Upper lobe of right lung (tissue), 1 donor: Measurements from ENCODE around the gene BPHL. TPM values are rescaled to one million over a fixed set of nuclear protein-coding genes. Genes with fewer than 3 reads are reported as not detected.
A peak's percentile ranks its signal among the peaks of the same experiment; 100 is the strongest.
"Not testable (repeated sequence)": the region's sequence is repeated elsewhere in the genome, so short reads cannot be mapped to it uniquely, and the experiment has no call there.

Experiments
- ATAC-seq: fragments of 200-7000 bp; cut with Tn5 transposase; one replicate; pipeline ENCODE4 v1.9.1; 2020; ENCODE audit warnings: mild to moderate bottlenecking, moderate library complexity
- DNase-seq: peaks from one replicate; pipeline ENCODE4 v3.0.0-alpha.2; 2020
- H3K27ac ChIP-seq: fragments of 200-600 bp; one replicate; pipeline ENCODE4 v1.8.0; 2022
- H3K27me3 ChIP-seq: fragments of 200-600 bp; one replicate; pipeline ENCODE4 v1.8.0; 2022; ENCODE audit warnings: mild to moderate bottlenecking
- H3K36me3 ChIP-seq: fragments of 200-600 bp; one replicate; pipeline ENCODE4 v1.8.0; 2022
- H3K4me1 ChIP-seq: fragments of 200-600 bp; one replicate; pipeline ENCODE4 v1.8.0; 2022
- H3K4me3 ChIP-seq: fragments of 200-600 bp; one replicate; pipeline ENCODE4 v1.8.0; 2022; ENCODE audit warnings: mild to moderate bottlenecking
- H3K9me3 ChIP-seq: fragments of 200-600 bp; one replicate; pipeline ENCODE4 v1.8.0; 2022
- intact Hi-C: fragments of 100-400 bp; cut with DNase I; formaldehyde crosslinking; loops from one replicate; pipeline ENCODE4 v1.11.0; 2022
- total RNA-seq: library from RNA; stranded (reverse); fragmentation: NEBNext Ultra II Directional; extraction: Animal tissue kit (Norgen Biotek cat#: 25700); gene quantifications from one replicate; pipeline ENCODE4 v1.2.1, GENCODE V29; 2021
- TF ChIP-seq, protein P1 (sequence below): fragments of 200-600 bp; IDR thresholded peaks from one replicate; pipeline ENCODE4 v1.8.0; 2022; ENCODE audit warnings: antibody characterized with exemption
- donor health status: DM: no; HTN: yes; CAD: no; lungs with severe emphysema.

Gene BPHL
- total RNA-seq, 1 donor from 2014 or later = 7.6 TPM

DNA sequence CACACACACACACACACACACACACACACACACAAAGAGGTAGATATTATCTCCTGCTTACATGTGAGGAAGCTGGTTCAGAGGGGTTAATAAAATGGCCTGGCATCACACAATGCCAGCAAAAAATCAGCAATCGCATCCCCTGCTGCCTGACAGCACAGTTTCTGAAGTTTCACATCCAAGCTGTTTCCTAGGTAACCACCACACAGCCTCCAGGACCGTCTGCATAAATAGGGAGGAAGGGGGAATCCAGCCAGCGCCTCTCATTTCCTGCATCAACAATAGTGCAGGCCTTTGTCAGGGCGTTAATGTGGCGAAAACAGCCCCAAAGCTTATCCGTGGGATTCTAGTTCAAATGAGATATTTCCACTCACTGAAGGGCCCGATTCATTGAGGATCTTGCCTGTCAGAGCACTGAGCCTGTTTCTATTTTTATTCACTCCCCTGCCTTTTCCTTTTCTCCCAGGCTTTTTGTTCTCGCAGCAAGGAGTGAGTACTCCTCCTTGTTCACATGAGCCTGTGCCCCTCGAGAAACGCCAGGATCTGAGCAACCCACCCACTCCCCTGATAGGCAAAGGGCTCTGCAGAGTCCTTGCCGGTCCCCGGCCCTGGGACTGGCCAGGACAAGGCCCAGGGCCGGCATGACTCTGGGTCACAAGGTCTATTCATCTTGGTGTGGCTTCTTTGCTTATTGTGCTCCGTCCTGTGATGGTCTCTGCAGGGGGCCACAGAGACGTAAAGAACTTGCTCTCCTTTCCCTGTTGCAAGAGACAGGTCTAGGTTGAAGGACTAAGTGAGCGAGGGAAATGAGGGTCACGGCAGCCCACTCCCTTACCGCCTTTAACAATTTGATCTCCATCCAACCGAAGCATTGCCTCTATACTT is 76.3 kb downstream of the BPHL start:
- no peaks in the 10 kb centered on the region for H3K9me3 ChIP-seq
- no peak for ATAC-seq
- TF ChIP-seq, protein P1, sequence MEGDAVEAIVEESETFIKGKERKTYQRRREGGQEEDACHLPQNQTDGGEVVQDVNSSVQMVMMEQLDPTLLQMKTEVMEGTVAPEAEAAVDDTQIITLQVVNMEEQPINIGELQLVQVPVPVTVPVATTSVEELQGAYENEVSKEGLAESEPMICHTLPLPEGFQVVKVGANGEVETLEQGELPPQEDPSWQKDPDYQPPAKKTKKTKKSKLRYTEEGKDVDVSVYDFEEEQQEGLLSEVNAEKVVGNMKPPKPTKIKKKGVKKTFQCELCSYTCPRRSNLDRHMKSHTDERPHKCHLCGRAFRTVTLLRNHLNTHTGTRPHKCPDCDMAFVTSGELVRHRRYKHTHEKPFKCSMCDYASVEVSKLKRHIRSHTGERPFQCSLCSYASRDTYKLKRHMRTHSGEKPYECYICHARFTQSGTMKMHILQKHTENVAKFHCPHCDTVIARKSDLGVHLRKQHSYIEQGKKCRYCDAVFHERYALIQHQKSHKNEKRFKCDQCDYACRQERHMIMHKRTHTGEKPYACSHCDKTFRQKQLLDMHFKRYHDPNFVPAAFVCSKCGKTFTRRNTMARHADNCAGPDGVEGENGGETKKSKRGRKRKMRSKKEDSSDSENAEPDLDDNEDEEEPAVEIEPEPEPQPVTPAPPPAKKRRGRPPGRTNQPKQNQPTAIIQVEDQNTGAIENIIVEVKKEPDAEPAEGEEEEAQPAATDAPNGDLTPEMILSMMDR = no peak
- no peak overlapping the region for H3K4me3 ChIP-seq
- no peak overlapping the region for H3K27ac ChIP-seq
- intact Hi-C loops = no loop called here
- no peaks in the 10 kb centered on the region for H3K27me3 ChIP-seq
- H3K4me1 ChIP-seq = no peaks in the 10 kb centered on the region
- DNase-seq = no peak
- H3K36me3 ChIP-seq = no peaks in the 10 kb centered on the region

DNA sequence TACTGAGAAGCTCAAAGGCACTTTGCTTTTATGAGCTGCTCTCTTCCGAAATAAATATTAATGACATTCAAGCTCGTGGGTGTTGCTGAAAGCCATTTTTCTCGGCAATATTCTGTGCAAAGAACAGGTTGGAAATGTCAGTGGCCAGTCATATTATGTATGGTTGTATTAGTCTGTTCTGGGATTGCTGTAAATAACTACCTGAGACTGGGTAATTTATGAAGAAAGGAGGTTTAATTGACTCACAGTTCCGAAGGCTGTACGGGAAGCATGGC is 76.8 kb downstream of the BPHL start:
- Histone ChIP-seq H3K27ac (no peak overlapping the region), H3K9me3 (no peaks in the 10 kb centered on the region), H3K4me3 (no peak overlapping the region), H3K27me3 (no peaks in the 10 kb centered on the region), H3K36me3 (no peaks in the 10 kb centered on the region), H3K4me1 (no peaks in the 10 kb centered on the region)
- intact Hi-C loops = no loop called here
- DNase-seq = no peak
- ATAC-seq = no peak
- TF ChIP-seq, protein P1 = no peak

DNA sequence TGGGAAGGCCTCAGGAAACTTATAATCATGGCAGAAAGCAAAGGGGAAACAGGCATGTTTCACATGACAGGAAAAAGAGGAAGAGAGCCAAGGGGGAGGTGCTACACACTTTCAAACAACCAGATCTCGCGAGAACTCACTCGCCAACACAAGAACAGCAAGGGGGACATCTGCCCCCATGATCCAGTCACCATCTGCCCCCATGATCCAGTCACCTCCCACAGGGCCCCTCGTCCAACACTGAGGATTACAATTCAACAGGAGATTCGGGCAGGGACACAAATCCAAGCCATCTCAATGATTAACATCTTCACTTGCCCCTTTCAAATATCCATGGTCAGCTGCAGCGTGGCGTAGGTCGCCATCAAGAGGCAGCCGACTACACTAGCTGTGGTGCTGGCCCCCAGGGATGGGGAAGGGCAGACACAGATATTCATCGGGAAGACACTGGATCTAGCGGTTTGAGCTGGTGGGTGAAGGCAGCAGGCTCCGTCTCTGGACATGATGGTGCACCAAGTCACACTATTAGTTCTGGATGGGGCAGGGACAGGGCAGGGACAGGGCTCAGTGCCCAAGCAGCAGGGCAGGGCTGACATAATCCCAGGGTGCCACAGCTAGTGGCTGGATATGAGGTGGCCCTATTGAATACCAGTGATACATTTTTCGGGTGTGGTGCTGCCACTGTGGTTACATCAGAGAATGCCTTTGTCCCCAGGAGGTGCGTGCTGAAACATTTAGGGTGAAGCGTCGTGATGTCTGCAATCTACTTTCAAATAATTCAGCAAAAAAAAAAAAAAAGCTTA is 77.4 kb downstream of the BPHL start:
- no peak overlapping the region for H3K27ac ChIP-seq
- no peaks in the 10 kb centered on the region for H3K4me1 ChIP-seq
- intact Hi-C loops = no loop called here
- no peaks in the 10 kb centered on the region for H3K36me3 ChIP-seq
- ATAC-seq (peak; percentile 39), DNase-seq (no peak)
- no peak overlapping the region for H3K4me3 ChIP-seq
- no peaks in the 10 kb centered on the region for H3K9me3 ChIP-seq
- no peaks in the 10 kb centered on the region for H3K27me3 ChIP-seq
- TF ChIP-seq, protein P1 = no peak

DNA sequence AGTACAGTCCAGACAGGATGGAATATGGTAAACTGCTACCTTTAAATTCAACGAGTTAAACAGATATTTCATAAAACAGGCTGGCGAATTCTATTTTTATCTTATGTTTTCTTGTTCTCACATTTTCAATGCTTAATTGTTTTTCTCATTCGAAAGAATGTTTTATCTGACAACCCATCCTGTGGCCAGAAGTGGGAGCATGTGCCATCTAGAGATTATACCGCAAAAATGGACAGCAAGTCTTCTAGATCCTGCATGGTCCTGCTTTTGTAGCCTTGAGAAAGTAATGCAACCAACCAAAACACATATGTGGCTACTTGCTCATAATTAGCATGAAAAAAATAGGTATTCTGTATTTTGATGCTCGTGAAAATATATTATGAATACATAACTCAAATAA is 78.3 kb downstream of the BPHL start:
- intact Hi-C loops = no loop called here
- Histone ChIP-seq H3K4me3 (no peak overlapping the region), H3K4me1 (no peaks in the 10 kb centered on the region), H3K36me3 (no peaks in the 10 kb centered on the region), H3K27me3 (no peaks in the 10 kb centered on the region), H3K27ac (no peak overlapping the region), H3K9me3 (no peaks in the 10 kb centered on the region)
- TF ChIP-seq, protein P1 = no peak
- no peak for ATAC-seq
- no peak for DNase-seq

DNA sequence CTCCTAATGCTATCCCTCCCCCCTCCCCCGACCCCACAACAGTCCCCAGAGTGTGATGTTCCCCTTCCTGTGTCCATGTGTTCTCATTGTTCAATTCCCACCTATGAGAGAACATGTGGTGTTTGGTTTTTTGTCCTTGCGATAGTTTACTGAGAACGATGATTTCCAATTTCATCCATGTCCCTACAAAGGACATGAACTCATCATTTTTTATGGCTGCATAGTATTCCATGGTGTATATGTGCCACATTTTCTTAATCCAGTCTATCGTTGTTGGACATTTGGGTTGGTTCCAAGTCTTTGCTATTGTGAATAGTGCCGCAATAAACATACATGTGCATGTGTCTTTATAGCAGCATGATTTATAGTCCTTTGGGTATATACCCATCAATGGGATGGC is 79.2 kb downstream of the BPHL start:
- H3K4me1 ChIP-seq, ATAC-seq, H3K9me3 ChIP-seq, H3K27me3 ChIP-seq, DNase-seq, H3K4me3 ChIP-seq, H3K36me3 ChIP-seq, intact Hi-C loops, H3K27ac ChIP-seq: not testable (repeated sequence)

DNA sequence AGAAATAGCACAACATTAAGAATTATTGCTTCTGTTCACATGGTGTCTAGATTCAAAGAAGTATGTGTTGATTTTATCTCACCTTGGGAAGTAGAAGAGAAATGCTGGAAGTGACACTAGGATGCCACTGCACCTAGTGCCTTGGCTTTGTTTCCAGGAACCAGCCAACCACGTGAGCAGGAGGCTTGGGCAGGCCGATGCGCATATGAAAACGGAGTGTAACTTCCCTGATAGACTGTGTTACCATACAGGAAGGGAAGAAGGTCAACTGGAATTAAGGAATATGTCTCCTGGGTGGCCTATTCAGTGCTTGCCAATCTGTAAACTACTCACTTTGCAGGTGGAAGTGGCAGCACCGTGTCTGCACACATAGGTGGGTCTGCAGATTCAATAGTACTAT is 80.9 kb downstream of the BPHL start:
- ATAC-seq = no peak
- H3K9me3 ChIP-seq = no peaks in the 10 kb centered on the region
- no peak overlapping the region for H3K4me3 ChIP-seq
- DNase-seq = no peak
- TF ChIP-seq, protein P1 = no peak
- H3K4me1 ChIP-seq = no peaks in the 10 kb centered on the region
- H3K27ac ChIP-seq = no peak overlapping the region
- intact Hi-C loops = no loop called here
- no peaks in the 10 kb centered on the region for H3K36me3 ChIP-seq
- no peaks in the 10 kb centered on the region for H3K27me3 ChIP-seq
